ENCODE measurements around the gene ZNF605. TPM values are rescaled to one million over a fixed set of nuclear protein-coding genes. Genes with fewer than 3 reads are reported as not detected.

The ZNF605 gene
- total and polyA plus RNA-seq, 10 of the 15 experiments (the other 5 are each of a cell fraction or from before 2014, with no cell fraction given): 0.95 to 4.8 (median 2.5) TPM

GRCh38 chr12:132887513-132888351 lies 68.4 kb downstream of the ZNF605 start, which contains the start of gene CHFR (continued):
- TF ChIP-seq, protein P1, sequence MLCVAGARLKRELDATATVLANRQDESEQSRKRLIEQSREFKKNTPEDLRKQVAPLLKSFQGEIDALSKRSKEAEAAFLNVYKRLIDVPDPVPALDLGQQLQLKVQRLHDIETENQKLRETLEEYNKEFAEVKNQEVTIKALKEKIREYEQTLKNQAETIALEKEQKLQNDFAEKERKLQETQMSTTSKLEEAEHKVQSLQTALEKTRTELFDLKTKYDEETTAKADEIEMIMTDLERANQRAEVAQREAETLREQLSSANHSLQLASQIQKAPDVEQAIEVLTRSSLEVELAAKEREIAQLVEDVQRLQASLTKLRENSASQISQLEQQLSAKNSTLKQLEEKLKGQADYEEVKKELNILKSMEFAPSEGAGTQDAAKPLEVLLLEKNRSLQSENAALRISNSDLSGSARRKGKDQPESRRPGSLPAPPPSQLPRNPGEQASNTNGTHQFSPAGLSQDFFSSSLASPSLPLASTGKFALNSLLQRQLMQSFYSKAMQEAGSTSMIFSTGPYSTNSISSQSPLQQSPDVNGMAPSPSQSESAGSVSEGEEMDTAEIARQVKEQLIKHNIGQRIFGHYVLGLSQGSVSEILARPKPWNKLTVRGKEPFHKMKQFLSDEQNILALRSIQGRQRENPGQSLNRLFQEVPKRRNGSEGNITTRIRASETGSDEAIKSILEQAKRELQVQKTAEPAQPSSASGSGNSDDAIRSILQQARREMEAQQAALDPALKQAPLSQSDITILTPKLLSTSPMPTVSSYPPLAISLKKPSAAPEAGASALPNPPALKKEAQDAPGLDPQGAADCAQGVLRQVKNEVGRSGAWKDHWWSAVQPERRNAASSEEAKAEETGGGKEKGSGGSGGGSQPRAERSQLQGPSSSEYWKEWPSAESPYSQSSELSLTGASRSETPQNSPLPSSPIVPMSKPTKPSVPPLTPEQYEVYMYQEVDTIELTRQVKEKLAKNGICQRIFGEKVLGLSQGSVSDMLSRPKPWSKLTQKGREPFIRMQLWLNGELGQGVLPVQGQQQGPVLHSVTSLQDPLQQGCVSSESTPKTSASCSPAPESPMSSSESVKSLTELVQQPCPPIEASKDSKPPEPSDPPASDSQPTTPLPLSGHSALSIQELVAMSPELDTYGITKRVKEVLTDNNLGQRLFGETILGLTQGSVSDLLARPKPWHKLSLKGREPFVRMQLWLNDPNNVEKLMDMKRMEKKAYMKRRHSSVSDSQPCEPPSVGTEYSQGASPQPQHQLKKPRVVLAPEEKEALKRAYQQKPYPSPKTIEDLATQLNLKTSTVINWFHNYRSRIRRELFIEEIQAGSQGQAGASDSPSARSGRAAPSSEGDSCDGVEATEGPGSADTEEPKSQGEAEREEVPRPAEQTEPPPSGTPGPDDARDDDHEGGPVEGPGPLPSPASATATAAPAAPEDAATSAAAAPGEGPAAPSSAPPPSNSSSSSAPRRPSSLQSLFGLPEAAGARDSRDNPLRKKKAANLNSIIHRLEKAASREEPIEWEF (IDR thresholded peaks at IDR 0.05; ENCODE audit: insufficient replicate concordance, low read depth, low read length): no peak
- TF ChIP-seq BCL11A (IDR thresholded peaks at IDR 0.05; ENCODE audit: low read depth, low read length): no peak
- TF ChIP-seq RELA (IDR thresholded peaks at IDR 0.05; ENCODE audit: borderline replicate concordance, partially characterized antibody): peak; percentile 51
- no peak for TF ChIP-seq ASH2L (IDR thresholded peaks at IDR 0.05; ENCODE audit: borderline replicate concordance, low read depth)
- TF ChIP-seq CHD4 (IDR thresholded peaks at IDR 0.05): no peak
- no peak for TF ChIP-seq IRF3 (IDR thresholded peaks at IDR 0.05)
- no peak for TF ChIP-seq ZBTB33 (IDR thresholded peaks at IDR 0.05)
- TF ChIP-seq RAD51 (IDR thresholded peaks at IDR 0.05): peak; percentile 75
- TF ChIP-seq CREB1 (IDR thresholded peaks at IDR 0.05; ENCODE audit: low read depth): peak; percentile 88
- TF ChIP-seq ZNF687 (IDR thresholded peaks at IDR 0.05): 0 out of 2 replicates have a peak, but pooled peaks have one; percentile 63
- TF ChIP-seq, protein P2, sequence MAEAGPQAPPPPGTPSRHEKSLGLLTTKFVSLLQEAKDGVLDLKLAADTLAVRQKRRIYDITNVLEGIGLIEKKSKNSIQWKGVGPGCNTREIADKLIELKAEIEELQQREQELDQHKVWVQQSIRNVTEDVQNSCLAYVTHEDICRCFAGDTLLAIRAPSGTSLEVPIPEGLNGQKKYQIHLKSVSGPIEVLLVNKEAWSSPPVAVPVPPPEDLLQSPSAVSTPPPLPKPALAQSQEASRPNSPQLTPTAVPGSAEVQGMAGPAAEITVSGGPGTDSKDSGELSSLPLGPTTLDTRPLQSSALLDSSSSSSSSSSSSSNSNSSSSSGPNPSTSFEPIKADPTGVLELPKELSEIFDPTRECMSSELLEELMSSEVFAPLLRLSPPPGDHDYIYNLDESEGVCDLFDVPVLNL (IDR thresholded peaks at IDR 0.05; ENCODE audit: low read depth, low read length): no peak

All from GM12878 (cell line).